MG63 (cell line): ENCODE results near the gene OR10C1. TPM values are rescaled to one million over a fixed set of nuclear protein-coding genes. Genes with fewer than 3 reads are reported as not detected.

Experiments
- DNase-seq: peaks from one replicate; pipeline ENCODE4 v3.0.0-alpha.2; 2020
- H3K27me3 ChIP-seq: fragments of 250-450 bp; sonication (Bioruptor Pico); 2 replicates; pipeline ENCODE4 v1.5.1; 2020; ENCODE audit warnings: mild to moderate bottlenecking, moderate library complexity
- H3K36me3 ChIP-seq: fragments of 250-450 bp; sonication (Bioruptor Pico); 2 replicates; pipeline ENCODE4 v1.5.1; 2020; ENCODE audit warnings: mild to moderate bottlenecking, moderate library complexity
- H3K4me3 ChIP-seq: fragments of 250-450 bp; sonication (Bioruptor Pico); 2 replicates; pipeline ENCODE4 v1.5.1; 2020; ENCODE audit warnings: mild to moderate bottlenecking, moderate library complexity
- H3K9me3 ChIP-seq: fragments of 250-450 bp; sonication (Bioruptor Pico); 2 replicates; pipeline ENCODE4 v1.5.1; 2020; ENCODE audit warnings: mild to moderate bottlenecking, moderate library complexity
- total RNA-seq: library from RNA; depleted of rRNA; stranded (reverse); fragments of >200 nt; shearing (Covaris generic); gene quantifications from 2 replicates; pipeline ENCODE4 v1.2.3, GENCODE V29; 2014; ENCODE audit warnings: low replicate concordance

Gene OR10C1
- total RNA-seq, 1 experiment from 2014 or later: not detected

DNA sequence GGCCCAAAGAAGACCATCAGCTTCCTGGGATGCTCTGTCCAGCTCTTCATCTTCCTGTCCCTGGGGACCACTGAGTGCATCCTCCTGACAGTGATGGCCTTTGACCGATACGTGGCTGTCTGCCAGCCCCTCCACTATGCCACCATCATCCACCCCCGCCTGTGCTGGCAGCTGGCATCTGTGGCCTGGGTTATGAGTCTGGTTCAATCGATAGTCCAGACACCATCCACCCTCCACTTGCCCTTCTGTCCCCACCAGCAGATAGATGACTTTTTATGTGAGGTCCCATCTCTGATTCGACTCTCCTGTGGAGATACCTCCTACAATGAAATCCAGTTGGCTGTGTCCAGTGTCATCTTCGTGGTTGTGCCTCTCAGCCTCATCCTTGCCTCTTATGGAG, 22.9 kb downstream of the OR10C1 start:
- Histone ChIP-seq H3K36me3 (no peaks in the 10 kb centered on the region), H3K27me3 (no peaks in the 10 kb centered on the region), H3K9me3 (no peaks in the 10 kb centered on the region), H3K4me3 (no peak overlapping the region)
- DNase-seq: no peak

DNA sequence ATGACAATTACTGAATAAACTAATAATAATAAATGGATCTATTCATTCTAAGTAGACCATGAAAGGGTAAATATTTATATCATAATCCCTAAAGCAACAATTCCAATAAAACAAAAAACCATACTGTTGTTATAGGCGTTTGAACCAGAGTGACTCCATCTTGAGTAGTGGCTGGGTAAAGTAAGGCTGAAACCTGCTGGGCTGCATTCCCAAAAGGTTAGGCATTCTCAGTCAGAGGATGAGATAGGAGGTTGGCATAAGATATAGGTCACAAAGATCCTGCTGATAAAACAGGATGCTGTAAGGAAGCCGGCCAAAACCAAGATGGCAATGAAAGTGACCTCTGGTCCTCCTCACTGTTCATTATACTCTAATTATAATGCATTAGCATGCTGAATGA, 26.2 kb downstream of the OR10C1 start:
- Histone ChIP-seq H3K4me3 (no peak overlapping the region), H3K9me3 (no peaks in the 10 kb centered on the region), H3K27me3 (no peaks in the 10 kb centered on the region), H3K36me3 (no peaks in the 10 kb centered on the region)
- no peak for DNase-seq

DNA sequence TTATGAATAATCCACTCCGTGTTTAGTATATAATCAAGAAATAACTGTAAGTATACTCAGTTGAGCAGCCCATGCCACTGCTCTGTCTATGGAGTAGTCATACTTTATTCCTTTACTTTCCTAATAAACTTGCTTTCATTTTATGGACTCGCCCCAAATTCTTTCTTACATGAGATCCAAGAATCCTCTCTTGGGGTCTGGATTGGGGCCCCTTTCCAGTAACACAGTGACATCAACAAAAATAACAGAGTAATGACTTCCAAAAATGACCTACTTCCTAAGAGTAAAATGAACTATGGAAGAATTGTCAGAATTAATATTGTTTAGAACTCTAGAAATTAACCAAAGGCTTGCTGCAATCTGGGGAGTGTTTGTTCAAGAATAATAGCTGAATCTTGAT, 26.7 kb downstream of the OR10C1 start:
- H3K27me3 ChIP-seq: no peaks in the 10 kb centered on the region
- no peaks in the 10 kb centered on the region for H3K9me3 ChIP-seq
- H3K36me3 ChIP-seq: no peaks in the 10 kb centered on the region
- DNase-seq: no peak
- no peak overlapping the region for H3K4me3 ChIP-seq

DNA sequence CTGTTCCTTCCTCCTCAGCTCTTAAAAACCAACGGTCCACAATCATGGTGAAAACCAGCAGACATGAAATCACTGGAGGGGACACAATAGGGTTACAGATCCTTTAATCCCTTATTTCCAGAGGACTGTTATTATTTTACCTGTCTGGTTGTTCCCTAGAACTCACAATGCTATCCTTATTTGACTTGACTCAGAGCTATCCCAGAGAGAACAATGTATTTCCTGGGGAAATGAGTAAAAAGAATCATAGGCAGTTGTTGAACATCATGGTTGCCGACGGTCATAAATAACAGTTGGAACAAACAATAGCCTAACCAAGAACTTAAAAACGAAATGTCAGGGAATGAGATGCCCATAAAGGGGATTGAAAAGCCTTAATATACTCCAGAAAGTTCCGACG, 27.1 kb downstream of the OR10C1 start:
- H3K27me3 ChIP-seq: no peaks in the 10 kb centered on the region
- H3K4me3 ChIP-seq: no peak overlapping the region
- no peak for DNase-seq
- H3K36me3 ChIP-seq: no peaks in the 10 kb centered on the region
- H3K9me3 ChIP-seq: no peaks in the 10 kb centered on the region

DNA sequence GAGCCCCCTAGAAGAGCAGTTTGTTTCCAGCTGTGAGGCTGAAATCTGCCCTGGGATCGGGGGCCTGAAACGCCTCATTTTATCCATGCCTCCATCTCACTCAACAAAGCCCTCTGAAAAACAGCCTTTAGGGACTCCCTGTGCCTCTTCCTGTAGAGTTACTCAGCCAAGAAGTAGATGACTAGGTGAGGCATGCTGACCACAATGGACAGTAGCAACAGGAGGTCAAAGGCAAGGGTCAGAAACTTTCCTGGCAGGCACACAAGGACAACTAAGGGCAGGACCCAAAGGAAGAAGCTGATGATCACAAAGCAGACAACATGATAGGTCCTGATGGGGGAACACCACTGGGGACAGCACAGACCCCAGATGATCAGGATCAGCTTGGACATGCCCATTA, 35.9 kb downstream of the OR10C1 start:
- no peak for DNase-seq
- Histone ChIP-seq H3K36me3 (no peaks in the 10 kb centered on the region), H3K27me3 (no peaks in the 10 kb centered on the region)

DNA sequence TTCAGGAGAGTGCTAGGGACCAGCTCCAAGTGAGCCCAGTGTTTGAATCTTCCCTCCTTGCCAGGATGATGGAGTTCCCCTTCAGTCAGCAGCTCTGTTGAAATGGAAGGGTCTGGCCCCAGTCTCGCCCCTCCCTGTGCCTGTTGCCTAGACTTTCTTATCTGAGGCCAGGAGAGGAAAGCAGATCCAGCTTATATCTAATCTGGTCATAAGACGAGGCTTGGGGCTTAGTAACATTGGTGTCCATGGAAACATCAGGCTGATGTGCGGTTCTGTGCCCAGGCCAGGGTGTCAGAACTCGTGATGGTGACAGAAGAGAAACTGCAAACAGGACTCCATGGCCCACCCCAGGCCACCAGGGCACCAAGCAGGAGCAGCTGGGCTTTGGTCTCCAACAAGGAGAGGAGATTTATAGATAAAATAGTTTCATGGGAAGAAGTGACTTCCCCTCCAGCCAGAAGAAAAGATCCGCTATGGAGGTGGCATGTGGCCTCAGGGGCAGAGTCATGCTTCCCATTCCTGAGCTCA, 38.9 kb downstream of the OR10C1 start:
- Histone ChIP-seq H3K27me3 (no peaks in the 10 kb centered on the region), H3K9me3 (no peaks in the 10 kb centered on the region), H3K4me3 (no peak overlapping the region), H3K36me3 (no peaks in the 10 kb centered on the region)
- DNase-seq: no peak

More for the DNA sequence above, 35.9 kb downstream of the OR10C1 start:
- Histone ChIP-seq H3K9me3 (no peaks in the 10 kb centered on the region), H3K4me3 (no peak overlapping the region)

DNA sequence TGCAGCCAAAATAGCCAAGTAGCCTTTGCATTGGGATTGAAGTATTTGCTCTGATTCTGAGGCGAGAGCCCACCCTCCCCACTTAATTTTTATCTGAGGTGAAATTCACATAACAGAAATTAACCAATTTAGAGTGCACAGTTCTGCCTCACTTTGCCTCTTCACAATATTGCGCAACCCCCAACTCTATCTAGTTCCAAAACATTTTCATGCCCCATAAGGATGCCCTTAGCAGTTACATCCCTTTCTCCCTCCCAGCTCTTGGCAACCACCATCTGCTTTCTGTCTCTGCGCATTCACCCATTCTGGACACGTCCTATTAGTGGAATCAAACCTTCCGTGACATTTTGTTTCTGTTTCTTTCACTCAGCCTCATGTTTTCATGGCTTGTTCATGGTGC, 39.6 kb downstream of the OR10C1 start:
- DNase-seq: no peak
- Histone ChIP-seq H3K4me3 (no peak overlapping the region), H3K9me3 (no peaks in the 10 kb centered on the region), H3K27me3 (no peaks in the 10 kb centered on the region), H3K36me3 (no peaks in the 10 kb centered on the region)

DNA sequence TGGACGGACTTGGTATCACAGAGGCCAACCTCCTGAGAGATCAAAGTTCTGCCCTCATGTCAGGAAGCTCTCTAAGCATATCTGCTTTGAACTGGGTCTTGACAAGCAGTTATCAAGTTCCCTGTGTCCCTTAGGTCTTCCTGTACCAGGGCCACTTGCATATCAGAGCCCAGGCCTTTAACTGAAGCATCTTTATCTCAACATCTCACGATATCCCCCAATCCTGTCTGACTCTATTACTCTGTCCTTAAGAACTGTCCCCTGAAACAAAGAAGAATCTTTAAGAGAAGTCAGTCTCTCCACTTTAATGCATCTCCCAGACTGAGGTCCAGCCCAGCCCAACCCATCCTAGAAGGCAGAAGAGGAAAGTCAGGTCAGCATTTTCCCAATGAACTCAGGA, 40.5 kb downstream of the OR10C1 start:
- H3K4me3 ChIP-seq: no peak overlapping the region
- no peak for DNase-seq
- no peaks in the 10 kb centered on the region for H3K9me3 ChIP-seq
- no peaks in the 10 kb centered on the region for H3K27me3 ChIP-seq
- H3K36me3 ChIP-seq: no peaks in the 10 kb centered on the region

DNA sequence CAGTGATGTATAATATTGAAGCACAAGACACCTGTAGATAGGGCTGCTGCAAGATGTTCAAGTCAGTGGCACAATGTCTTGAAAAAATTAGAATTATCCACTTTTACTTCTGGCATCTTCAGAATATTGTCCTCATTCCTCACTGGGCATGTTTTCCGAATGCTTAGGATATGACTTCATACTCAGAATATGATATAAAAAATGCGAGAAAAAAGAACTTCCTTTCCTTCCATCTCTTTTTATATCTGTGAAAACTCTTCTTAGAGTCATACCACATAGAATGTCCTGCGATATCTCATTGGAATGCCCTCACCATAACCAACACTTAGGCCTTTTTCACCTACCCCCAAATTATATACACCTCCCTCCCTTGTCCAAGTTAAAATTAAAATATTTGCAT, 44.1 kb downstream of the OR10C1 start:
- no peaks in the 10 kb centered on the region for H3K27me3 ChIP-seq
- no peaks in the 10 kb centered on the region for H3K9me3 ChIP-seq
- no peaks in the 10 kb centered on the region for H3K36me3 ChIP-seq
- H3K4me3 ChIP-seq: no peak overlapping the region
- DNase-seq: no peak

DNA sequence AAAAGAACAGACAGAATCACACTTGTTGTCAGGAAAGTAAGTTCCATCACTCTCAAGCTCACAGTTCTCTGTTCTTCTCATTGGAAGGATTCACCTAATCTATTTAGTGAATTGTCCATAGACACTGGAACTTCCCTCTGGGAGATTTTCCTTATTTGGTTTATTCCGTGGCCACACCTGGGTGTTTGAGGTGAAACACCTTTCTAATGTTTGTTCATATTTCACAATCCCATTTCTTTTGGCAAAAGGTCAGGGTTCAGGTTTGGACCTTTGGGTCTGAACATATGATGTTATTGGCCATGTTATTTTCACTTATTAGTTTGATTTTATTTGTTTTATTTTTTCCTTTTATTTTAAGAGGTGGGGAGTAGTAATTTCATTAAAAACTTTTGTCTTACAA, 44.6 kb downstream of the OR10C1 start:
- no peaks in the 10 kb centered on the region for H3K27me3 ChIP-seq
- no peak for DNase-seq

DNA sequence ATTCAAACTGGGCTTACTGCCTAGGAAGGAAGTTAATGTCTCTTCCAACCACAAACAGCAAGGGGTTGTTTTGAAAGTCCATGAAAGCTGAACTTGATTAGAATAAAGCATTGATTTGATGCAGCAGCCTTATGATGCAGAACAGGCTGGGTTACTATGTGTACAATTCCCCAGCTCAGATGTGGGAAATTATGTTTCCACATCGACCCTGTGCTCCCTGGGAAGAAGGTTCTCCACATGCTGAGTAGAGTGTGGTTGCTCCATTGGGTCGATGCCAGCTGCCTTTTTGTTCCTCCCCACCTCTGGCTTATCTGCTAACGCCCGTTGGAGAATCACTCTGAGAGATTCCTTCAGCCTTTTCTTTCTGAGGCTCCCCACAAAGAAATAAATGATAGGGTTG, 47.5 kb downstream of the OR10C1 start:
- Histone ChIP-seq H3K4me3 (no peak overlapping the region), H3K27me3 (no peaks in the 10 kb centered on the region), H3K9me3 (no peaks in the 10 kb centered on the region), H3K36me3 (no peaks in the 10 kb centered on the region)
- DNase-seq: no peak

More for the DNA sequence above, 44.6 kb downstream of the OR10C1 start:
- no peaks in the 10 kb centered on the region for H3K36me3 ChIP-seq
- H3K9me3 ChIP-seq: no peaks in the 10 kb centered on the region
- H3K4me3 ChIP-seq: no peak overlapping the region

DNA sequence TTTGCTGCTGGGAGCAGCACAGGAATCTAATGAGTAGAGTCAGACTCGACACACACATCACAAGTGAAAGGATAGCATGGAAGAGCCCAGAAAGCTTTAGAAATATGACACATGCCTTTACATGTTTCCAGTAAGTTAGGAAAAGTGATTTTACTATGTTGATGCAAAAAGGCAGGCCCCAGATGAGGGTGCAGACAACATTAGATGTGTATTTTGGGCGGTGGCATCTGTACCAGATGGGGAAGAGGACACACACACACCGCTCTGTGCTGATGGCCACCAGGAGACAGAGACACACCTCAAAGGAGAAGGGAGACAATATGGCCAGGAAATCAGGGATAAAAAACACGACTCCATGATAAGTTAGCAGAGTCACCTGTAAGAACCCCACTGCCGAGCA, 48.0 kb downstream of the OR10C1 start:
- no peak overlapping the region for H3K4me3 ChIP-seq
- DNase-seq: no peak
- H3K36me3 ChIP-seq: no peaks in the 10 kb centered on the region
- H3K27me3 ChIP-seq: no peaks in the 10 kb centered on the region
- no peaks in the 10 kb centered on the region for H3K9me3 ChIP-seq

DNA sequence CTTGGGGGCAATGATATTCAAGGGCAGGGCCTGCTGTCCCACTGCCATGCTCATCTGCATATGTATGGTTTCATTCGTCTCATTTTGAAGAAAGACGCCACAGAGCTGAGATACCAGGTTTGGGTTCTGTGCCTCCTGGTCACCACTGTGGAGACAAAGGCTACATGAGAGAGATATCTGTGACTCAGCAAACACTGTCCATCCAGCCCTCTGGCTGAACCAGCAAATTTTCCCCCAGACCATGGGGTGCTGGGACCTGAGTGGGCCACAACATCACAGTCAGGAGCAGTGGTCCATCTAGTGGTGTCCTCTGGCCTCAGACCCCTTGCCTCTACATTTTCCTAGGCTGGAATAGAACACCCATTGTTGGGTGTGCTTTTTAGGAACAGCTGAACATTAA, 48.6 kb downstream of the OR10C1 start, which contains the start of gene MAS1L:
MAS1L (minus strand) TSS at position 297 of the 400 bp plus-strand sequence; CDS start at position 243, 54 bp downstream.
- DNase-seq: no peak
- no peak within 1 kb of the TSS for H3K4me3 ChIP-seq
- H3K27me3 ChIP-seq: no peaks in the 10 kb centered on the region
- no peaks in the 10 kb centered on the region for H3K36me3 ChIP-seq
- no peaks in the 10 kb centered on the region for H3K9me3 ChIP-seq

DNA sequence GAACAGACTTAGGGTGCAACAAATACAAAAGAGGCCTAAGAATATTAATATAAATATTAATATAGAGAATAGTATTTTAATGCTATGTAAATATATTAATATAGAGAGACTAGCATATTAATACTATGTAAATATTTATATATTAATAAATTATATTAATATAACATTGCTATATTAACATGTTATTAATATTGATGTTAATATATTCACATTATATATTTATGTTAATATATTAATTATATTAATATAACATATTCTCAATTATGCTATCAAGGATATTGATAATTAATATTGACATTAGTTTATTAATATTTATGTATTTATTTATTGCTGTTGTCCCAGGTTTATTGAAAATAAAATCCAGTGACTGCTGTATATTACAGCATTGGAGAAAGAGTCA, 49.8 kb downstream of the OR10C1 start:
- no peak overlapping the region for H3K4me3 ChIP-seq
- H3K36me3 ChIP-seq: no peaks in the 10 kb centered on the region
- no peaks in the 10 kb centered on the region for H3K27me3 ChIP-seq
- DNase-seq: no peak
- H3K9me3 ChIP-seq: no peaks in the 10 kb centered on the region

DNA sequence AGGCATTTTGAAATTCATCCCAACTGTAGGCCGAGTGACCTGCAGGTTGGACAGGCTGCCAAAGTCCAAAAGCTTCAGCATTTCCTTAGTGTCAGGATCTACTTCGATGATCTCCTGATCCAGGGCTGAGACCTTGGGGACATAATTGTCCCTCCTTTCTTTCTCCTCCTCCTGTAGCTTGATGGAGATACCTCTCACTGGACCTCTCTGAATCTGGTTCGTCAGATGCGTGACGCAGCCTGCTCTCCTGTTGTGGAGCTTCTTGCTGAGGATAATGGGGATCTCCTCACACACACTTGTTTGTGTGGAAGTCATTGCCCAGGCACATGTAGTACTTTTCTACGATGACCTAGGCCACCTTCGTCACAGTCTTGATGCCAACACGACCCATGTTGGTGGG, 50.2 kb downstream of the OR10C1 start:
- Histone ChIP-seq H3K27me3 (no peaks in the 10 kb centered on the region), H3K4me3 (no peak overlapping the region), H3K36me3 (no peaks in the 10 kb centered on the region), H3K9me3 (no peaks in the 10 kb centered on the region)
- no peak for DNase-seq

DNA sequence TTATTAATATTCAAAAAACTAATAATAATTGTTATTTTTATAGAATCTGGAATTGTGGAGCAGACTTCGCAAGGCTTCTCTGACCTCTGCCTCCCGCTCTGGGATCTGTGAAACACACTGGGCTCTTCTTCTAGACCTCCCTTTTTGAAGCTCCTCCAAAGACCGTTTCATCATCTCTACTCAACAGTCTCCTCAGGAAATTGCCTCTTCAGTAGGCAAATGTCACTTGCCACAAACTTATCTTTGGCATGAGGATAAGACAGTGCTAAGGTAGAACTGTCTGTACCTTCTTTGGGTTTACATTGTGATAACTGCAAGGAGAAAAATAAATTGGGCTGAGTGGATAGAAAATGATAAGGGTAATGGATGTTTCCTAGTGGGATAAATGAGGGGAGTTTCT, 50.9 kb downstream of the OR10C1 start:
- Histone ChIP-seq H3K9me3 (no peaks in the 10 kb centered on the region), H3K36me3 (no peaks in the 10 kb centered on the region), H3K27me3 (no peaks in the 10 kb centered on the region), H3K4me3 (no peak overlapping the region)
- DNase-seq: no peak

DNA sequence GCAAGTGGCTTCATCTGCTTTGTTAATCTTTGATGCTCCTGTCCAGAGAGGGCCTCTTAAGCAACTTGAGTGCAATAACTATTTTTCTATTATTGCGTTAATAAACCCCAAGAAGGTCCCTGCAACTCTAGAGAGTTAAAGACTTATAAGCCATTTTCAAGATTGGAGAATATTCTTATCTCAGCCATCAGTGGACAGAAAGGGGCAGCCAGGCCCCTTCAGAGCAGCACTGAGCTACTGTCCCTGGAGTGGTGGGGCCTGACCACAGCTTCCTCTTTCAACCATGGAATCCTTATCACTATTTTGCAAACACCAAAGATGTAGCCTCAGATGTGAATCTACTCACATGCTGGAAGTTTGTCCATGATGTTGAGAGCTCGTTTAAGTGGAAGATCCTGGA, 51.4 kb downstream of the OR10C1 start:
- Histone ChIP-seq H3K36me3 (no peaks in the 10 kb centered on the region), H3K27me3 (no peaks in the 10 kb centered on the region), H3K9me3 (no peaks in the 10 kb centered on the region), H3K4me3 (no peak overlapping the region)
- no peak for DNase-seq
